HG03575 (cell line): ENCODE measurements around the gene TEAD1.
"Not testable (repeated sequence)": the region's sequence is repeated elsewhere in the genome, so short reads cannot be mapped to it uniquely, and the experiment has no call there.

Experiments used
- ATAC-seq: cut with Tn5 transposase; IDR thresholded peaks from one replicate; pipeline ENCODE4 v1.9.1; 2021; ENCODE audit not compliant: unreplicated experiment, insufficient number of reproducible peaks, low FRiP score; ENCODE audit errors: extremely low read depth

TEAD1 gene

DNA sequence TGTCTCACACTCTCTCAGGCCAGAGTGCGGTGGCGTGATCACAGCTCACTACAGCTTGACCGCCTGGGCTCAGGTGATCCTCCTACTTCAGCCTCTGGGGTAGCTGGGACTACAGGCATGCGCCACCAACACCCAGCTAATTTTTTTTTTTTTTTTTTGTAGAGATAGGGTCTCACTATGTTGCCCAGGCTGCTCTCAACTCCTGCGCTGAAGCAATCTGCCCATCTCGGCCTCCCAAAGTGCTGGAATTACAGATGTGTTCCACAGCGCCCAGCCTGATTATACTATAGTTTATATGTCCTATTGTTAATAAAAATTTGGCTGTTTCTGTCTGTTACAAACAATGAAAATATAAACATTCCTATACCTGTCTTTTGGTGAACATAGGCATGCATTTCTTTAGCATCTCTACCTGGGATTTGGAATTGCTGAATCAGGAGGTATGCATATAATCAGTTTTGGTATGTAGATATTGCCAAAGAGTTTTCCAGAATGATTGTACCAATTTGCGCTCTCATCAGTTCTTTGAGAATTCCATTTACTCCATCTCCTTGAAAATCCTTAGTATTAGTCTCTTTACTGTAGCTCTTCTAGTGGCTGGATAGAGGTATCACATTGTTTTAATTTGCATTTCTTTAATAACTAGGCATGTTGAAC lies 78.8 kb downstream of the TEAD1 start:
- no peak for ATAC-seq

- no peak for ATAC-seq
Measured at GRCh38 chr11:12754021-12754420, 79.8 kb downstream of the TEAD1 start.

DNA sequence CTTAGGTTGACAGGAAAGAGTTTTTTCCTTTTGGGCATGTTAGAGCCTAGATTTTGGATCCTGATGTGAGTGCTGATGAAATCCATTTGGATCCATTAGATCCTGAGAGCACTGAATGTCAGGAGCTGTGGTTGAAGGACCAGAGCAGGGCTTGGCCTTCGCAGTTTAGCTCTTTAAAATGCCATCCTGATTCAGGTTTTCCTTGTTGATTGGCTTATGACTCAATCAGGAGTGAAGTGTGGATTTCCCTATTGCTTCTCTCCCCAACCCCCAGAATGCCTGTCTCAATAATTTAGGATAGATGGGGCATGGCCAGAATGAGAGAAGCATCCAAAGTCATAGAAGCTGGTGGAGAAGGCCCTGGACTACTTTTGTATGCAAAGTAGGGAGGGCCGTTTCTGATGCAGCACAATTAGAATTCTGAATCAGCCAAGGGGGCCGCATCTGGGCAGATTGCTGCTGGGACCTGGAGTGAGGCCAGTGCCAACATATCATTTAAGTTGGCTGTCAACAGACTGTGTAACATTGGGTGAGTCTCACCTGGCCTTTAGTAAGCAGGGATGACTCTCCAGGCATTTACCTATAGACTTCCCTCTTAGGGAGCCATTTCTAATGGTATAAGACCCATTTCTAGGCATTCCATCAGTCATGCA lies 80.5 kb downstream of the TEAD1 start:
- ATAC-seq, result no peak

DNA sequence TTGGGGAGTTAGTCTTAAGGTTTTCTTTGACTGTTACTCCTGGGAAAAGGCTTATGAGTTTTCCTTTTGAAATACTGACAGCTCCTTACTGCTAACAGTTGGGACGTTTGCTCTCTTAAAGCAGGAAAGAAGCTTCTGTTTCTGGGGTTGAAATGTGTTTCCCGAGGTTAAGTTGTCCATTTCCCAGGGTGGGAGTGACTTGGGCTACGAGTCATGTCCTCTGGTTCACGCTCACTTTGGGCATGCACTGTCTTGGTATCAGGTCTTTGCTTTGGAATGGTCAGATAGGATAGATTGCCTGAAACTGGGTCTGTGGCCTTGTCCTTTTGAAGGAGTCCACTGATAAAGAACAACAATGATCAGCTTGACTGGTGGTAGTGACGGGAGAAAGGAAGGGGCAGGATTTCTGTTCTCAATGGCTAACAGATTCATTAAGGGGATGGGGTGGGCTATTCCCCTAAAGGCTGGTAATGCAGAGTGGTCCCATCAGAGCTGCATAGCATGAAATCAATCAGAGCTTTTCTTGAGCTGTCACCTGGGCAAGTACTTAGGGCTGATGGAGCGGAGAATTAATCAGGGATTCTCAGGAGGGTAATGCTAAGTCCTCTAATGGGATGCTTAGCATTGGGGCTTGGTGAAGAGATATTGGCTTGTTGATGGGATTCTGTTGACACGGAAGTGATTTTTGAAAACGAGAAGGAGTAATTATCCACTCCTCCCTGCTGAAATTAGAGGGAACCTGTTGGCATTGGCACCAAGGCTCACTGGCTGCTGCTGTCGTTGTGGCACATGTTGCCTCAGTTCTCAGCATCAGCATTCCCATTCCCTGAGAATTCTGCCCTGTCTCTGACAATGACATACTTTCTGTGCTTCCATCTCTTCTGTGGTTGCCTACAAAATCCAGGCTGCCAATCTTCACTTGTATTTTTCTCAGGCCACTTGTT lies 81.6 kb downstream of the TEAD1 start:
- ATAC-seq, result no peak

GRCh38 chr11:12756454-12756806 lies 82.2 kb downstream of the TEAD1 start:
- no peak for ATAC-seq

GRCh38 chr11:12756867-12757266 lies 82.6 kb downstream of the TEAD1 start:
- no peak for ATAC-seq

DNA sequence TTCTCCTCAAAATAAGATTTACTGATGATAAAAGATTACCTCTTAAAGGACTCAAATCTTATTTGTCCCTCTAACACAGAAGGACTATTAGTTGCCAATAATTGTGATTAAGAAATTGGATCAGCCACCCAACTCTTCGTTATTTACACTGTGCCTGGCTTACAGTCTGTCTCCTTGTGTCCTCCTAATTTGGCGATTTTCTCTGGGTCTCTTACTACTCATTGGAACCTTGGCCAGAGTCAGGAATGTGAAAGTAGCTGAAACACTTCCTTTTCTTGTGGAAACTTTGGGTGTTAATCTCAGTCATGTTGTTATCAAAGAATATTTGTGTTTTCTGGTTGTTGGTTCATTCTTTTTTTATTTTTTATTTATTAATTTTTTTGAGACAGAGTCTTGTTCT lies 83.2 kb downstream of the TEAD1 start:
- no peak for ATAC-seq

- not testable (repeated sequence) for ATAC-seq
Measured at GRCh38 chr11:12758117-12758516, 83.9 kb downstream of the TEAD1 start.

GRCh38 chr11:12761029-12761428 lies 86.8 kb downstream of the TEAD1 start:
- ATAC-seq, result no peak

DNA sequence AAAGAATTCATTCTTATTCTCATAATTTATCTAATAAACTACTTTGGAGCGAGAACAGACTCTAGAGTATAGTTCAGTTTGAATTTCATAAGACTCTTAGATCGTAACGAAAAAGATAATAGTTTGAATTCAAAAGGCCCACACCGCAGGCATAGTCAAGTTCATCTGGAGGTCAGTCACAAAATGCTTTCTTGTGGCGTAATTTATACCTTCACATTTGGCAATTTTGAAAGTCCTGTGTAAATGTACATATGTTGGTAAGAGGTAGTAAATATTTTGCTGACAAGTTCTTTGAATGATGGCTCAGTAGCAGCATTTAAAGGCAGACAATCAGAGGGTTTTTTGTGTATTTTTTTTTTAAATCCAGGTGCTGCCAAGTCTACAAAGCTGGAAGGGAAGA lies 88.1 kb downstream of the TEAD1 start:
- ATAC-seq, result no peak

DNA sequence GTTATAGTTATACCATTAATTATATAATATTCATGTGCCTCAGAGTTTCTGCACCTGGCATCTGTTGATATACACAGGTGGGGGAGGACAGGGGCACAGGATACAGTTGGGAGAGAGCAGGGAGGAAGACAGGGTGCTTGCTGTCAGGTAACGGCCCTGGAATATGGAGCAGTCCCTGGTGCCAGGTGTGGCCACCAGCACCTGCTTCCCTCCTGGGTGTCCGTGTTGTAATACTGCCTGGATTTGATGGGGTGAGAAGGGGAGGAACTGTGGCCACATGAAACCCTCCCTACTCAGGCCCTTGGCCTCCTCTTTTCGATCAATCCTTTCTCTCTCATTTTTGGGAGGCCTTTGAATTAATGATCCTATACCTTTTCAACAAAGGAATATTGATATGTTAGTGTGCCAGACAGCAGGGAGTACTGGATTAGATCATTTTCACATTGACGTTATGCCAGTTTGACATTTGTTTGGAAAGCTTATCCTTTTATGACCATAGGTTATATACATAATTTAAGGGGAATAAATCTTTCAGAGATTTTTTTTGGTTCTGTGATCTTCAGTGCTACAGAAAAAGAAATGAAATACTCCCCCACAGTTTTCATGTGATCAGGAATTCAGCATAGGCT lies 88.6 kb downstream of the TEAD1 start:
- ATAC-seq, result no peak

DNA sequence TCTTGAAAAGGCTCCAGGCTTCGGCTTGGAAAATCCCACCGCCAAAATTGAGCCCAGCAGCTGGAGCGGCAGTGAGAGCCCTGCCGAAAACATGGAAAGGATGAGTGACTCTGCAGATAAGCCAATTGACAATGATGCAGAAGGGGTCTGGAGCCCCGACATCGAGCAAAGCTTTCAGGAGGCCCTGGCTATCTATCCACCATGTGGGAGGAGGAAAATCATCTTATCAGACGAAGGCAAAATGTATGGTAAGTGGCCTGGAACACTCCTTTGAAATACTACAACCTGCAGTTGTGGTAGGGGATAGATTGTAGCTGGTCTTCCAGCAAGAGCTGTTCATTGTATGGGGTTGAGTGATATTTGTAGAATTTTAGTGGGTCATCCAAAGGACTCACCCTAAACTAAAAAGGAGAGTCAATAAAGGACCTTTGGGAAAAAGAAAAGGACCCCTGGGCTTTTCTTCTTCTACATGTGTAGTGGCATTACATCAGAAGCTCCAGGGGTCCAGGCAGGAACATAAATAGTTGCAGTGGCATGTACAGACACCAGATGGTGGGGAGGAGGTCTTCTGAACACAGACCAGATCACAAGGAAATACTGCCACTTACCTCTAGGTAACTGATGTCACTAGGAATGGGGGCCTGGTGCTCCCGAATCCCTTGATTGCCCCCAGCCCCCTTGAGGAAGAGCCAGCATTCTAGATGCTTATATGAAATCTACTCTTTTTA lies 90.1 kb downstream of the TEAD1 start:
- ATAC-seq, result no peak

GRCh38 chr11:12765428-12765827 lies 91.2 kb downstream of the TEAD1 start:
- no peak for ATAC-seq

- no peak for ATAC-seq
Measured at GRCh38 chr11:12767027-12767426, 92.8 kb downstream of the TEAD1 start.

- no peak for ATAC-seq
Measured at GRCh38 chr11:12767577-12767976, 93.4 kb downstream of the TEAD1 start.

GRCh38 chr11:12768726-12769673 lies 94.8 kb downstream of the TEAD1 start:
- ATAC-seq, result peak; percentile 56

GRCh38 chr11:12769834-12770345 lies 95.7 kb downstream of the TEAD1 start:
- ATAC-seq, result no peak

DNA sequence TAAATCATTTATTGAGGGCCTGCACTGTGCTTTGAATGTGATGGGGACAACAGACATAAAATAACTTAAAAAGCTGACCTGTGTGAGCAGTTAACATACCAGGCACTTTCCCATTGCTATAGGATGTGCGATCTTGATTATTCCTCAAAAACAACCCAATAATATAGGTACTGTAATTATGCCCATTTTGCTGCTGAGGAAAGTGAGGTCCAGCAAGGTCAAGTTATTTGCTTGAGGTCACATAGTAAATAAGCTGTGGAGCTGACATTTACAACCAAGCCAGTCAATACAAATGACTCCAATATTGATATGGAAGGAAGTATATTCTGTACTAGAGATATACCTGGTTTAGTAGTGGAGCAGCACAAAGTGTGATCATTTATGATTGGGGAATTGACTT lies 96.2 kb downstream of the TEAD1 start:
- ATAC-seq, result no peak
